ENCODE measurements around the gene ANXA3.

ANXA3 gene

DNA sequence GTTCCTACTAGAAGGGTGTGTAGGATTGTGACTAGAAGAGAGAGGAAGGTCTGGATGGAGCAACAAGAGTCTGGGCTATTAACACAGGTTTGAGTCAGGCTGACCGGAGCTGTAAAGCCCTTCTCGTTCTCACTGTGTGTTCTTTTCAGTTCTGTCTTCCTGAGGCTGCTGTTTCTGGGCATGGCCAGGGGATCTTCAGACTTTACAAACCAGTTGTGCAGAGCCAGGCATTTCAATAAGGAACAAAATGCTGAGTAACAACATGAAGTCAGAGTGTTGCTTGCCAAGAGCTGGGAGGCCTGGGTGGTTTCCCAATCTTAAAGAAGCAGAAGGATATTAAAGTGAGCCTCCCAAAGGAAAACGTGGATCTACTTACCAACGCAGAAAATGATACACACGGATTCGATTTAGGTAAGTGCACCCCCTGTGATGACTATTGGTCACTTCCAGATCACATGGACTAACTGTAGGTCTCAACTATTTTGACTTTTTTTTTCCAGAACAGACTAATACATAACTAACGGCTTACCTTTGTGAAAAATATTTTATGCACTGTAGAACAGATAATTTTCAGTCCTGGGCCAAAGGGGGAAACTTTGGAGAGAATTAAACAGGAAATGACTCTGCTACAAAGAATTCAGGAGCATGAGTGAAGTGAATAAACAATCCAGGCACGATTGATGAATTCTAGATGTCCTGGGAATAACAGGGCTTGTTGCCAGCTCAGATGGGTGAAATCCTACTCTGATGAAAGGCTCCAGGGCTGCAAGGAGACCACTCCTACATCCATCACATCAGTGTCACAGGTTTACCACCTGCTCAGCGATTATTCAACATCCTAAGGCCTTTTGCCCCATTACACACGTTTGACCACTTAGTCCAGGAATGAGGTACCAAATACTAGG, 94.5 kb downstream of the ANXA3 start:
- no peak for FAIRE-seq

- no peak for FAIRE-seq
Observed at GRCh38 chr4:78647272-78647671, 95.7 kb downstream of the ANXA3 start.

GRCh38 chr4:78648640-78649363, 97.2 kb downstream of the ANXA3 start:
- FAIRE-seq: no peak

- FAIRE-seq: no peak
Observed at GRCh38 chr4:78650106-78651024, 98.8 kb downstream of the ANXA3 start.

- no peak for FAIRE-seq
Observed at GRCh38 chr4:78651250-78651860, 99.8 kb downstream of the ANXA3 start.

DNA sequence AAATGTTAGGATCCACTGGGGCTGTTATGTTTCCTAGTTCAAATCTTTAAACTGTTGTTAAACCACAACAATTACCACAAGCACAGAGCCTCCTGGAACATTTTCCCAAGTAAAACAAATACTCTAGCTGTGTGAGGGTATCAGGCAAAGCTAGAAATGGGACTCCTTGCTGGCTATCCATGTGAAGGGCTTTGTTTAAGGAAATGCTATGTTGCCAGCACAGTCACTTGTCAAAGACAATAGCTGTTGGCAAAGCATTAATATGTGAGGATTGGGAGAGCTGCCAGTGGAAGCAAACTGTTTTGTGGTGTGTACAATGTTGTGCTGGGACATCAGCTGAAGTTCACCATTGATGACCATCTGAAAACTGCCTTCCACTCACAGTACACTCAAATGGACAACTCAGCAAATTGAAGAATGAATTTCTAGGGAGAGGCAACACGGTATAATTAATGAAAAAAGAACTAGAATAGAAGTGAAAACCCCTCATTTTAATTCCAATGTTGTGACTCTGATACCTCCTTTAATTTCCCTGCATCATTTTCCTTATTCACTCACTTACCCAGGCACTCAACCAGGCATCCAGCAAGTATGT, 100.8 kb downstream of the ANXA3 start:
- no peak for FAIRE-seq

- FAIRE-seq: no peak
Observed at GRCh38 chr4:78653655-78654054, 102.1 kb downstream of the ANXA3 start.

DNA sequence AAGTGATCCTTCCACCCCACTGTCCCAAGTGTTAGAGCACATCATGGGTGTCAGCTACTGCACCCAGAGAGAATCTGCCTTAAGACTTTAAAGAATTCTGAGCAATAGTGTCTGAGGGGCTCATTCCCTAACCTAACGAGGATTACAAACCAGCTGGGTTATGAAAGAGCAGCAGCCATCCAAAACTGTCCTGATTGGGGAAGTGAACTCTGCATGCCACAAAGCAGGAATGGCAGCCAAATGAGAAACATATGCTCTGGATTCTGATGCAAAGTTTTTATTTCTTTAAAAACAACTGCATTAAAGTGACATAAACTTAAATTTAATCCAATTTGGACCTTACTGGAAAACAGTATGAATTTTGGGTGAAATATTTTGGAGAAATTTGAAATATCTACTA, 103.2 kb downstream of the ANXA3 start:
- no peak for FAIRE-seq

GRCh38 chr4:78656968-78657445, 105.4 kb downstream of the ANXA3 start:
- no peak for FAIRE-seq

DNA sequence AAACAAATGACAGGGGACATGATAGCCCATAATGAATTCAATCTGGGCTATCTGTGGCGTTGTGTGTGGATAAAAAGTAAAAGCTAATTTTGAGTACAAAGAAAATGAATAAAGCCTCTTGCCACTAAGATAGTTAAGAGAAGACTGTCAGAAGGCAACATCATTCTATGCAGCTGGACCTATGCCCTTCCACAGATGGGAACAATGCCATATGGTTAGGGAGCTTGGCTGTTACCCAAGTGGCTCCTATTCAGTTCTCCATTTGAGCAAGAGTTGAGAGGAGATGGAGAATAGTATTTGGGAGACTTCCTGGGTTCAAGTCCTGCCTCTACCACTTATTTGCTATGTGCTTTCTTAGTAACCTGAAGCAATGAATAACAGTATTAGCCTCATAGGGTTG, 107.7 kb downstream of the ANXA3 start:
- FAIRE-seq: no peak

- no peak for FAIRE-seq
Observed at GRCh38 chr4:78659665-78660064, 108.1 kb downstream of the ANXA3 start.
